Activated B cell treated with CpG ODN at 0.5 μM for 24 hours (primary cell): ENCODE results near the gene C2CD3. TPM values are rescaled to one million over a fixed set of nuclear protein-coding genes. Genes with fewer than 3 reads are reported as not detected.

Experiments used
- ATAC-seq: fragments of 200-7000 bp; cut with Tn5 transposase; one replicate; pipeline ENCODE4 v1.10.0; 2021; ENCODE audit warnings: low read depth, mild to moderate bottlenecking, moderate library complexity
- CTCF ChIA-PET: fragments of 350-600 bp; sonication (Branson Sonifier 250); formaldehyde crosslinking; loops from one replicate; lab custom pipeline; 2021; ENCODE audit warnings: antibody characterized with exemption; lab: Charles Lee
- POLR2A ChIA-PET: fragments of 350-600 bp; sonication (Branson Sonifier 250); formaldehyde crosslinking; loops from one replicate; lab custom pipeline; 2021; ENCODE audit warnings: antibody characterized with exemption; lab: Charles Lee
- DNase-seq: peaks from one replicate; pipeline ENCODE4 v3.0.0; 2022
- H3K27ac Mint-ChIP-seq: one replicate; pipeline ENCODE4 v1.8.0; 2020; ENCODE audit warnings: mixed read lengths
- H3K27me3 Mint-ChIP-seq: one replicate; pipeline ENCODE4 v1.8.0; 2021; ENCODE audit warnings: mixed read lengths
- H3K36me3 Mint-ChIP-seq: one replicate; pipeline ENCODE4 v1.8.0; 2021; ENCODE audit warnings: low read depth, mixed read lengths
- H3K4me1 Mint-ChIP-seq: one replicate; pipeline ENCODE4 v1.8.0; 2021; ENCODE audit warnings: mixed read lengths
- H3K4me3 Mint-ChIP-seq: one replicate; pipeline ENCODE4 v1.8.0; 2020; ENCODE audit warnings: mild to moderate bottlenecking, mixed read lengths
- H3K9me3 Mint-ChIP-seq: one replicate; pipeline ENCODE4 v1.8.0; 2020; ENCODE audit warnings: mixed read lengths
- CTCF ChIP-seq: fragments of 200-600 bp; IDR thresholded peaks from one replicate; pipeline ENCODE4 v1.8.0; 2022; ENCODE audit warnings: antibody characterized with exemption, mild to moderate bottlenecking
- intact Hi-C: fragments of 100-400 bp; cut with micrococcal nuclease; formaldehyde crosslinking; loops from one replicate; pipeline ENCODE4 v1.15.1; 2024
- total RNA-seq: library from RNA; stranded (reverse); gene quantifications from 2 replicates; pipeline ENCODE4 v1.2.3, GENCODE V29; 2022

Gene C2CD3
- total RNA-seq, 1 donor from 2014 or later = 50.3 TPM

GRCh38 chr11:73974604-73975478, 196.0 kb downstream of the C2CD3 start:
- intact Hi-C loops = loop anchor here (1.0 kb wide), 1 partner anchor 11 kb away; no protein-coding TSS in a partner anchor
- peaks cover 99% of the 10 kb centered on the region for H3K4me1 Mint-ChIP-seq
- H3K27me3 Mint-ChIP-seq = no peaks in the 10 kb centered on the region
- DNase-seq = no peak
- ChIA-PET POLR2A (interaction anchor here (0.9 to 16.3 kb wide), 5 partner anchors 8 to 35 kb away, joined by 4 to 425 read pairs (median 4); partner anchors contain the start of gene UCP2), CTCF (no interaction called here)
- peaks cover 65% of the 10 kb centered on the region for H3K36me3 Mint-ChIP-seq
- no peaks in the 10 kb centered on the region for H3K9me3 Mint-ChIP-seq
- no peak for ATAC-seq
- peak overlapping the region; percentile 16 for H3K4me3 Mint-ChIP-seq
- peak overlapping the region; percentile 100 for H3K27ac Mint-ChIP-seq
- no peak for TF ChIP-seq CTCF

GRCh38 chr11:73972620-73973449, 198.0 kb downstream of the C2CD3 start:
- intact Hi-C loops = loop anchor here (1.0 to 2.0 kb wide), 2 partner anchors 7 to 48 kb away; no protein-coding TSS in a partner anchor
- Mint-ChIP-seq H3K4me1 (peaks cover 100% of the 10 kb centered on the region), H3K27me3 (no peaks in the 10 kb centered on the region), H3K9me3 (no peaks in the 10 kb centered on the region), H3K27ac (peak overlapping the region; percentile 100), H3K36me3 (peaks cover 46% of the 10 kb centered on the region), H3K4me3 (no peak overlapping the region)
- POLR2A ChIA-PET = interaction anchor here (0.9 to 16.3 kb wide), 8 partner anchors 9 to 198 kb away, joined by 3 to 425 read pairs (median 8); partner anchors contain the start of genes C2CD3, PPME1 and UCP2
- TF ChIP-seq CTCF = no peak
- ATAC-seq = no peak
- CTCF ChIA-PET = interaction anchor here (1.1 kb wide), 2 partner anchors 9 to 43 kb away, joined by 3 to 4 read pairs; no protein-coding TSS in a partner anchor
- DNase-seq = no peak

- H3K4me1 Mint-ChIP-seq = peaks cover 98% of the 10 kb centered on the region
- peaks cover 39% of the 10 kb centered on the region for H3K36me3 Mint-ChIP-seq
- no peak overlapping the region for H3K4me3 Mint-ChIP-seq
- no peak for TF ChIP-seq CTCF
- H3K9me3 Mint-ChIP-seq = no peaks in the 10 kb centered on the region
- ChIA-PET POLR2A (interaction anchor here (0.9 to 16.3 kb wide), 8 partner anchors 9 to 587 kb away, joined by 3 to 425 read pairs (median 8); partner anchors contain the start of genes C2CD3, PPME1 and UCP2), CTCF (interaction anchor here (1.1 to 1.2 kb wide), 3 partner anchors 8 to 43 kb away, joined by 3 to 7 read pairs (median 4); no protein-coding TSS in a partner anchor)
- no peak for ATAC-seq
- no peak for DNase-seq
- H3K27ac Mint-ChIP-seq = peak overlapping the region; percentile 100
- H3K27me3 Mint-ChIP-seq = no peaks in the 10 kb centered on the region
- intact Hi-C loops = loop anchor here (1.0 to 2.0 kb wide), 2 partner anchors 8 to 49 kb away; no protein-coding TSS in a partner anchor
These were observed 198.6 kb downstream of the C2CD3 start for GRCh38 chr11:73972187-73972586.

GRCh38 chr11:73971175-73971719, 199.6 kb downstream of the C2CD3 start:
- Mint-ChIP-seq H3K36me3 (peaks cover 30% of the 10 kb centered on the region), H3K9me3 (no peaks in the 10 kb centered on the region), H3K4me3 (peak overlapping the region; percentile 38), H3K27me3 (no peaks in the 10 kb centered on the region), H3K27ac (peak overlapping the region; percentile 100), H3K4me1 (peaks cover 88% of the 10 kb centered on the region)
- CTCF ChIA-PET = interaction anchor here (1.1 to 1.5 kb wide), 3 partner anchors 8 to 11 kb away, joined by 3 to 7 read pairs (median 4); no protein-coding TSS in a partner anchor
- DNase-seq (no peak), ATAC-seq (peak; percentile 29)
- no peak for TF ChIP-seq CTCF
- POLR2A ChIA-PET = interaction anchor here (1.0 to 16.3 kb wide), 9 partner anchors 10 to 586 kb away, joined by 3 to 425 read pairs (median 7); partner anchors contain the start of genes C2CD3, PPME1 and UCP2
- intact Hi-C loops = no loop called here
